Measurements from ENCODE around the gene ADTRP. TPM values are rescaled to one million over a fixed set of nuclear protein-coding genes. Genes with fewer than 3 reads are reported as not detected.
A peak's percentile ranks its signal among the peaks of the same experiment; 100 is the strongest.
"Not testable (repeated sequence)": the region's sequence is repeated elsewhere in the genome, so short reads cannot be mapped to it uniquely, and the experiment has no call there.

Gene ADTRP
- total and polyA plus RNA-seq, 8 donors = 0.65 to 11.4 (median 1.4) TPM

DNA sequence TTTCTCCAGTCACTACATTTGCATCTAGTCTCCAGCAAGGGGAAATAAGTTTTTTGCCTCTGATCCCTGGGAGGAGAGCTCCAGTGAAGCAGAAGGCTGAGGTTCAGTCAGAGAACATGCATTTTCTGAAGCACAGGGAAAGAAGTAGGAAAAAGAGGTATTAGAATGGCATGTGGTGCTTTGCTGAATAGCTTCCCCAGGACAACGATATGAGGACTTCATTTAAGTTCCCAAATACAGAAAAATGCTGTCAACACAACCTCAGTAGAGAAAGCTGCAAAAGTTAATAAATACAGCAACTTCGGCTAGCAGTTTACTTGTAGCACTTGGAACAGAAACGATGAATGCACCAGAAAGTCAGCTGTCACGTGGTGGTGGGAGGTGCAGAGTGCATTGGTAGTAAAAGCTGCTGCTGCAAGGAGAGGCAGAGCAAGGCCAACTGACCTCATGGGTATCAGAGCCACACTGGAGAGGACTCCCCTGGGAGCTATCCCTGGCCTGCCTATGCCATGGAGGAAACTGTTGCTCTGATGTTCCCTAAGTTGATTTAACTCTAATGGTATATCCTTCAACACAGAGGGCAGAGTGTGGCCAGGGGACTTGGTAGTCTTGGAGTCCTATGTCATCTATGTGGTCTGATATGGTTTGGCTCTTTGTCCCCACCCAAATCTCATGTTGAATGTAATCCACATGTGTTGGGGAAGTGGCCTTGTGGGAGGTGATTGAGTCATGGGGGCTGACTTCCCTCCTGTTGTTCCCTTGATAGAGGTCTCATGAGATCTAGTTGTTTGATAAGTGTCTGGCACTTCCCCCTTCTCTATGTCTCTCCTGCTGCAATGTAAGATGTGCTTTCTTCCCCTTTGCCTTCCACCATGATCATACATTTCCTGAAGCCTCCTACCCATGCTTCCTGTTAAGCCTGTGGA is 85.9 kb downstream of the ADTRP start:
- DNase-seq (no peak), ATAC-seq (no peak)
- Histone ChIP-seq H3K27me3 (no peaks in the 10 kb centered on the region), H3K4me1 (no peaks in the 10 kb centered on the region), H3K27ac (no peak overlapping the region), H3K9me3 (peaks cover 0 to 10% of the 10 kb centered on the region in 2 donors), H3K36me3 (no peaks in the 10 kb centered on the region), H3K4me3 (no peak overlapping the region)
- TF ChIP-seq, protein P1, sequence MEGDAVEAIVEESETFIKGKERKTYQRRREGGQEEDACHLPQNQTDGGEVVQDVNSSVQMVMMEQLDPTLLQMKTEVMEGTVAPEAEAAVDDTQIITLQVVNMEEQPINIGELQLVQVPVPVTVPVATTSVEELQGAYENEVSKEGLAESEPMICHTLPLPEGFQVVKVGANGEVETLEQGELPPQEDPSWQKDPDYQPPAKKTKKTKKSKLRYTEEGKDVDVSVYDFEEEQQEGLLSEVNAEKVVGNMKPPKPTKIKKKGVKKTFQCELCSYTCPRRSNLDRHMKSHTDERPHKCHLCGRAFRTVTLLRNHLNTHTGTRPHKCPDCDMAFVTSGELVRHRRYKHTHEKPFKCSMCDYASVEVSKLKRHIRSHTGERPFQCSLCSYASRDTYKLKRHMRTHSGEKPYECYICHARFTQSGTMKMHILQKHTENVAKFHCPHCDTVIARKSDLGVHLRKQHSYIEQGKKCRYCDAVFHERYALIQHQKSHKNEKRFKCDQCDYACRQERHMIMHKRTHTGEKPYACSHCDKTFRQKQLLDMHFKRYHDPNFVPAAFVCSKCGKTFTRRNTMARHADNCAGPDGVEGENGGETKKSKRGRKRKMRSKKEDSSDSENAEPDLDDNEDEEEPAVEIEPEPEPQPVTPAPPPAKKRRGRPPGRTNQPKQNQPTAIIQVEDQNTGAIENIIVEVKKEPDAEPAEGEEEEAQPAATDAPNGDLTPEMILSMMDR (IDR thresholded peaks at IDR 0.05) = no peak
- intact Hi-C loops (cut with DNase I) = no loop called here

DNA sequence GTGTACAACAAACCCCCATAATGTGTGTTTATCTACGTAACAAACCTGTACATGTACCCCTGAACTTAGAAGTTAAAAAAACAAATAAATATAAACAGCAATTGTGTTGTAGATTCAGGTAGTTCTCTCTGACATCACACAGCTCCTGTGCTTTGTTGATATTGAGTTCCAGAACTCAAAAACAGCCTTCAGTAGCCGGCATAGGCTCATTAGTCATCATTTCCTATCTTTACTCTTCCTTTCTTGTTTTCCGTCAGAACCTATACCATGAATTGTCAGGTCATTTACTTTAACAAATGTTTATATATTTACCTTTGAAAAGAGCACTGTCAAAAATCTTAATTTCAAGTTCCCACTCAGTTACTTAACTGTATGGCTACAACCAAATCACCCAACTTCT is 88.8 kb downstream of the ADTRP start:
- ATAC-seq = no peak

DNA sequence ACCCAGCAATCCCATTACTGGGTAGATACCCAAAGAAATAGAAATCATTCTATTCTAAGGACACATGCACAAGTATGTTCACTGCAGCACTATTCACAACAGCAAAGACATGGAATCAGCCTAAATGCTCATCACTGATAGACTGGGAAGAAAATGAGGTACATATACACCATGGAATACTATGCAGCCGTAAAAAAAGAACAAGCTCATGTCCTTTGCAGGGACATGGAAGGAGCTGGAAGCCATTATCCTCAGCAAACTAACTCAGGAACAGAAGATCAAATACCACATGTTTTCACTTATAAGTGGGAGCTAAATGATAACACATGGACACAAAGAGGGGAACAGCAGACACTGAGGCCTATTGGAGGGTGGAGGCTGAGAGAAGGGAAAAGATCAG is 89.2 kb downstream of the ADTRP start:
- DNase-seq; H3K27me3 ChIP-seq; H3K9me3 ChIP-seq; H3K4me3 ChIP-seq; H3K27ac ChIP-seq; intact Hi-C loops (cut with DNase I); ATAC-seq; H3K36me3 ChIP-seq; H3K4me1 ChIP-seq: not testable (repeated sequence)

More for the DNA sequence above, 88.8 kb downstream of the ADTRP start:
- intact Hi-C loops (cut with DNase I) = no loop called here
- TF ChIP-seq, protein P1 (IDR thresholded peaks at IDR 0.05) = no peak
- no peaks in the 10 kb centered on the region for H3K27me3 ChIP-seq
- no peak overlapping the region for H3K4me3 ChIP-seq
- no peak overlapping the region for H3K27ac ChIP-seq
- H3K36me3 ChIP-seq = no peaks in the 10 kb centered on the region
- H3K9me3 ChIP-seq = peaks cover 0 to 10% of the 10 kb centered on the region in 2 donors
- DNase-seq = no peak
- H3K4me1 ChIP-seq = no peaks in the 10 kb centered on the region

DNA sequence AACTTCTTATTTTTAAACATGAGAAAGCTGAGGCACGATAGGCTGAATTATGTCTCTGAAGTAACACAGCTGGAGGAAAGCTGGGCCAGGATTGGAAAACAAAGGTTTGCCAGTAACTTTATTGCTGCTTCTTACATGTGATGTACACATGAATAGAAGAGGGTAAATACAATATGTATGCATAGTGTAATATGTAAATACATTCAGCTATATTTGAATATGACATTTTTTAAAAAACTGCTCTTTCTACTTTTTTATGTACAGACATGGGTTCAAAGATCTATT is 90.2 kb downstream of the ADTRP start:
- intact Hi-C loops (cut with DNase I) = no loop called here
- ATAC-seq = no peak
- H3K27me3 ChIP-seq = no peaks in the 10 kb centered on the region
- H3K9me3 ChIP-seq = peaks cover 0 to 10% of the 10 kb centered on the region in 2 donors
- H3K4me1 ChIP-seq = peaks cover 0 to 5% of the 10 kb centered on the region in 2 donors
- peak in 1 of 4 donors; percentile 69 for DNase-seq
- H3K36me3 ChIP-seq = no peaks in the 10 kb centered on the region
- H3K27ac ChIP-seq = no peak overlapping the region
- no peak overlapping the region for H3K4me3 ChIP-seq
- TF ChIP-seq, protein P1 (IDR thresholded peaks at IDR 0.05) = no peak

DNA sequence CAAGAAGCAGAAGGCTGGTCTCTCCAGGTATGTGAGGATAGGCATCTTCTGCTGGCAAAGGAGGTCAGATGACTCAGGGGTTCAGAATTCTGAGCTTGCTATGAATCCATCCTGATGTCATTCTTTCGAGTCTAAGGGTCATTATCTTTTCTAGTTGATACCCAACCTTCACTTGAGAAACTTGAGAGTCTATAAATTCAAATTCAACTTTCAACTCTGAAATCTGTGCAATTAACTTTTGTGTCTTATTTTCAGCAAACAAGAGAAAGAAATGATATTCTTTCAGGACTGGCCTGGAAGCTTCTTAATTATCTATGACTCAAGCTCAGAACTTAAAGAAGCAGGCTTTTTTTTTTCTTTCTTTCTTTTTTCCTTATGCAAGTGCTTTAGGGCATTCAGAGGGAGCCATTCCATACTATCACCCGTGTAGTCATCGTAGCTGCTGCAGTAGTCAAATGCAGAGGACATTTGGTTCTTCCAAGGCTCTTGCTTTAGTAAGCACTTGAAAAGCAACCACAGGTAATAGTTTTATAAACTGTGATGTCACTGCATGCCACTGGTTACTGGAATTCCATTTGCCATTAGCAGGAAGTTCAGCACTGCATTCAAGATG is 93.0 kb downstream of the ADTRP start:
- no peaks in the 10 kb centered on the region for H3K36me3 ChIP-seq
- no peaks in the 10 kb centered on the region for H3K27me3 ChIP-seq
- H3K27ac ChIP-seq = peak overlapping the region in 1 of 2 donors; percentile 6
- TF ChIP-seq, protein P1 (IDR thresholded peaks at IDR 0.05) = no peak
- intact Hi-C loops (cut with DNase I) = no loop called here
- no peak for DNase-seq
- peak; percentile 75 for ATAC-seq
- no peak overlapping the region for H3K4me3 ChIP-seq
- peaks cover 0 to 5% of the 10 kb centered on the region in 2 donors for H3K4me1 ChIP-seq
- H3K9me3 ChIP-seq = peaks cover 0 to 6% of the 10 kb centered on the region in 2 donors
